BJ (cell line): ENCODE measurements around the gene PUM1. TPM values are rescaled to one million over a fixed set of nuclear protein-coding genes. Genes with fewer than 3 reads are reported as not detected.

ENCODE experiments used
- CTCF ChIA-PET: fragments of 350-600 bp; formaldehyde crosslinking; extraction: SDS; loops from one replicate; lab custom pipeline; 2021; ENCODE audit warnings: antibody characterized with exemption, inconsistent platforms; lab: Yijun Ruan, JAX
- POLR2A ChIA-PET: fragments of 300-600 bp; sonication (Branson Sonifier 250); formaldehyde crosslinking; extraction: SDS; loops from one replicate; lab custom pipeline; 2021; ENCODE audit warnings: antibody characterized with exemption; lab: Charles Lee
- DNase-seq: peaks from one replicate; pipeline ENCODE4 v3.0.0-alpha.2; 2011; ENCODE audit warnings: low read depth
- H3K27me3 ChIP-seq: 2 replicates; pipeline ENCODE4 v1.6.0; 2011; ENCODE audit warnings: low read length; ENCODE audit not compliant: control insufficient read depth, insufficient read depth
- H3K36me3 ChIP-seq: 2 replicates; pipeline ENCODE4 v1.5.1; 2011; ENCODE audit warnings: low read length; ENCODE audit not compliant: control insufficient read depth, insufficient read depth
- H3K4me3 ChIP-seq: 2 replicates; pipeline ENCODE4 v1.5.1; 2011; ENCODE audit warnings: low read depth, mild to moderate bottlenecking, control low read depth, low read length
- CTCF ChIP-seq: IDR thresholded peaks from 2 replicates; pipeline ENCODE4 v1.5.1; 2011; ENCODE audit warnings: low read depth, mild to moderate bottlenecking, control low read depth, inconsistent platforms, low read length, moderate library complexity; ENCODE audit not compliant: insufficient read depth
- polyA plus RNA-seq: library from polyadenylated mRNA; depleted of rRNA; stranded (reverse); fragments of >200 nt; gene quantifications from 2 replicates; pipeline ENCODE4 v1.2.3, GENCODE V29; 2011; rRNA removed
- small RNA-seq: library from RNA; depleted of rRNA; stranded (forward); fragments of <200 nt; gene quantifications from one replicate; pipeline ENCODE3, GENCODE V24; 2012; ENCODE audit warnings: low replicate concordance, low read depth; ENCODE audit not compliant: insufficient read length

The PUM1 gene
- polyA plus RNA-seq, 1 experiment = 66.9 TPM

GRCh38 chr1:30883389-30884172 lies 181.9 kb downstream of the PUM1 start:
- CTCF ChIA-PET = interaction anchor here (1.2 kb wide), 1 partner anchor 27 kb away, joined by 4 read pairs; no protein-coding TSS in a partner anchor
- H3K4me3 ChIP-seq = no peak overlapping the region
- no peaks in the 10 kb centered on the region for H3K36me3 ChIP-seq
- no peaks in the 10 kb centered on the region for H3K27me3 ChIP-seq
- no peak for TF ChIP-seq CTCF
- POLR2A ChIA-PET = no interaction called here
- DNase-seq = no peak

- ChIA-PET POLR2A (no interaction called here), CTCF (interaction anchor here (1.2 kb wide), 1 partner anchor 28 kb away, joined by 4 read pairs; no protein-coding TSS in a partner anchor)
- Histone ChIP-seq H3K4me3 (no peak overlapping the region), H3K36me3 (no peaks in the 10 kb centered on the region; the same call in 1 of the 2 replicates), H3K27me3 (no peaks in the 10 kb centered on the region)
- no peak for TF ChIP-seq CTCF
- no peak for DNase-seq
Observed at GRCh38 chr1:30882678-30883388, 182.7 kb downstream of the PUM1 start.

Small RNAs within 50 kb of the gene (small RNA-seq; reads per million reads assigned to genes)
- gene AL356320.1 (not detected), gene RN7SL371P (not detected)

Other genes with a start within 250 kb of the PUM1 start
- gene SDC3, start 157.0 kb downstream of the PUM1 start, polyA plus RNA-seq = 15.4 and 18.0 TPM in 2 replicates
- gene NKAIN1, start 174.2 kb upstream of the PUM1 start, polyA plus RNA-seq = 0.07 and 0.17 TPM in 2 replicates
- 42.1 and 55.2 TPM in 2 replicates for gene SNRNP40, start 231.1 kb upstream of the PUM1 start, polyA plus RNA-seq
- gene ZCCHC17, start 231.3 kb upstream of the PUM1 start, polyA plus RNA-seq = 39.2 and 51.0 TPM in 2 replicates